K562 (cell line): ENCODE results near the gene OLFML2B. TPM values are rescaled to one million over a fixed set of nuclear protein-coding genes. Genes with fewer than 3 reads are reported as not detected.

ENCODE experiments used
- ATAC-seq: fragments of 200-7000 bp; cut with Tn5 transposase; 3 replicates; pipeline ENCODE4 v1.9.1; 2020; ENCODE audit warnings: moderate library complexity
- BruUV-seq: library from RNA; stranded (reverse); fragments of 400-500 nt; replicated peaks from 2 replicates; lab custom pipeline; 2021; lab: Mats Ljungman, UMichigan
- CTCF ChIA-PET: fragments of 300-600 bp; formaldehyde crosslinking; extraction: SDS; loops from one replicate; lab custom pipeline; 2021; ENCODE audit warnings: low intra/inter-chr PET ratio; lab: Yijun Ruan, JAX
- POLR2A ChIA-PET: fragments of 300-600, 350-650 bp; sonication (Branson Sonifier 250); formaldehyde crosslinking; extraction: SDS; loops from one replicate; lab custom pipeline; 2021; ENCODE audit warnings: antibody characterized with exemption, inconsistent platforms; lab: Yijun Ruan, JAX
- DNase-seq, 4 experiments: peaks; one replicate each; pipeline versions ENCODE4 v3.0.0 to v3.0.0-alpha.2; 2011 to 2018; ENCODE audit warnings: low spot score in 3 of 4, mixed read lengths in 3 of 4; ENCODE audit errors: extremely low read depth in 1 of 4
- FAIRE-seq: peaks from 2 replicates; lab custom pipeline; 2011; peaks lifted over from hg19 to GRCh38; lab: Jason Lieb, UNC
- H2AFZ ChIP-seq: 2 replicates; pipeline ENCODE4 v1.6.0; 2011; ENCODE audit warnings: low read depth, low read length, control low read depth, inconsistent platforms
- H3K27ac ChIP-seq: fragments of 200-600 bp; 3 replicates; pipeline ENCODE4 v1.8.0; 2011; ENCODE audit warnings: low read depth, mild to moderate bottlenecking, control low read depth, inconsistent platforms, low read length, moderate library complexity, mixed read lengths; ENCODE audit errors: extremely low read depth
- H3K27me3 ChIP-seq, 2 experiments: fragments of 300-600 bp in 1 of 2; 2 replicates in 1 of 2; 3 replicates in 1 of 2; pipeline versions ENCODE4 v1.6.0 to v1.8.0; 2011; ENCODE audit warnings: inconsistent platforms in 2 of 2, low read length in 2 of 2, mild to moderate bottlenecking in 1 of 2, mixed read lengths in 1 of 2, moderate library complexity in 1 of 2; ENCODE audit not compliant: control insufficient read depth in 2 of 2, insufficient read depth in 2 of 2
- H3K36me3 ChIP-seq: fragments of 300-600 bp; 3 replicates; pipeline ENCODE4 v1.8.0; 2011; ENCODE audit warnings: mild to moderate bottlenecking, low read length, inconsistent platforms; ENCODE audit not compliant: control insufficient read depth, insufficient read depth
- H3K4me1 ChIP-seq, 2 experiments: fragments of 200-600 bp in 1 of 2; replicated peaks in 1 of 2; 2 replicates in 1 of 2; 3 replicates in 1 of 2; pipeline versions ENCODE4 v1.5.1 to v1.8.0; 2011; ENCODE audit warnings: inconsistent platforms in 2 of 2, low read length in 2 of 2, mild to moderate bottlenecking in 1 of 2, mixed read lengths in 1 of 2, moderate library complexity in 1 of 2; ENCODE audit not compliant: control insufficient read depth in 2 of 2, insufficient read depth in 2 of 2
- H3K4me2 ChIP-seq: 2 replicates; pipeline ENCODE4 v1.6.1; 2011; ENCODE audit warnings: low read length, control low read depth, inconsistent platforms, mixed read lengths; ENCODE audit not compliant: insufficient read depth
- H3K4me3 ChIP-seq: fragments of 200-600 bp; sonication (generic), shearing (Covaris generic); 2 replicates; pipeline ENCODE4 v1.5.1; 2016; ENCODE audit warnings: control low read depth, inconsistent platforms
- H3K79me2 ChIP-seq: fragments of 200-600 bp; 3 replicates; pipeline ENCODE4 v1.8.0; 2011; ENCODE audit warnings: low read length, inconsistent platforms; ENCODE audit not compliant: control insufficient read depth, insufficient read depth
- H3K9ac ChIP-seq, 2 experiments: 2 replicates each; pipeline versions ENCODE4 v1.6.0 to v1.6.1; 2011; ENCODE audit warnings: low read depth in 2 of 2, low read length in 2 of 2, control low read depth in 1 of 2, inconsistent platforms in 1 of 2, mild to moderate bottlenecking in 1 of 2, mixed read lengths in 1 of 2; ENCODE audit not compliant: insufficient read depth in 1 of 2
- H3K9me1 ChIP-seq: one replicate; pipeline ENCODE4 v1.6.0; 2011; ENCODE audit warnings: inconsistent platforms, mild to moderate bottlenecking, low read length, moderate library complexity; ENCODE audit not compliant: control insufficient read depth, insufficient read depth
- H3K9me3 ChIP-seq: replicated peaks from 2 replicates; pipeline ENCODE4 v1.5.1; 2011; ENCODE audit warnings: low read depth, low read length, inconsistent platforms; ENCODE audit not compliant: control insufficient read depth, insufficient read depth
- H4K20me1 ChIP-seq: replicated peaks from 2 replicates; pipeline ENCODE4 v1.6.1; 2011; ENCODE audit warnings: low read length, inconsistent platforms, mixed read lengths; ENCODE audit not compliant: control insufficient read depth, insufficient read depth
- BCOR ChIP-seq: fragments of 450-650 bp; IDR thresholded peaks from 2 replicates; pipeline ENCODE4 v1.6.1; 2016
- CHD4 ChIP-seq: fragments of 200-600 bp; sonication (generic); IDR thresholded peaks from 3 replicates; pipeline ENCODE4 v1.6.1; 2012; ENCODE audit warnings: low read depth, mild to moderate bottlenecking, mixed read lengths, low read length, inconsistent platforms; ENCODE audit not compliant: insufficient read depth, insufficient replicate concordance, poor library complexity, severe bottlenecking
- FIP1L1 ChIP-seq: fragments of 200-400 bp; formaldehyde crosslinking; IDR thresholded peaks from 2 replicates; pipeline ENCODE4 v1.6.1; 2018; ENCODE audit warnings: mild to moderate bottlenecking, low read depth, low read length; ENCODE audit not compliant: poor library complexity, severe bottlenecking
- FOXJ3 ChIP-seq: sonication (generic); formaldehyde crosslinking; IDR thresholded peaks from 2 replicates; pipeline ENCODE4 v1.4.0; 2020; ENCODE audit warnings: mild to moderate bottlenecking, missing genetic modification reagents
- HDAC3 ChIP-seq: fragments of 450-650 bp; IDR thresholded peaks from 2 replicates; pipeline ENCODE4 v1.6.1; 2018; ENCODE audit warnings: borderline replicate concordance, mild to moderate bottlenecking, moderate library complexity; ENCODE audit not compliant: partially characterized antibody
- KAT2B ChIP-seq: IDR thresholded peaks from one replicate; pipeline ENCODE4 v1.6.1; 2012; ENCODE audit warnings: low read depth, mild to moderate bottlenecking, control low read depth, inconsistent platforms, low read length, moderate library complexity
- KLF1 ChIP-seq: fragments of 450-650 bp; IDR thresholded peaks from 2 replicates; pipeline ENCODE4 v1.6.1; 2016; ENCODE audit warnings: missing genetic modification characterization, missing compliant biosample characterization
- POLR3G ChIP-seq: IDR thresholded peaks from 2 replicates; pipeline ENCODE4 v1.6.1; 2011; ENCODE audit not compliant: insufficient read length, insufficient replicate concordance; ENCODE audit errors: extremely low read depth
- RBM39 ChIP-seq: fragments of 200-400 bp; formaldehyde crosslinking; optimal IDR thresholded peaks from 2 replicates; pipeline ENCODE3; 2018; ENCODE audit warnings: low read depth, low read length
- SRSF1 ChIP-seq: fragments of 200-400 bp; formaldehyde crosslinking; IDR thresholded peaks from 2 replicates; pipeline ENCODE4 v1.6.1; 2017; ENCODE audit warnings: mild to moderate bottlenecking, low read depth, low read length, moderate library complexity
- TAF7 ChIP-seq: fragments of 450-650 bp; IDR thresholded peaks from 2 replicates; pipeline ENCODE4 v1.6.1; 2016; ENCODE audit warnings: missing genetic modification characterization, missing compliant biosample characterization
- TCF7L2 ChIP-seq: fragments of 150-350 bp; IDR thresholded peaks from 2 replicates; pipeline ENCODE4 v1.6.1; 2016; ENCODE audit warnings: low read depth, mild to moderate bottlenecking, low read length, moderate library complexity
- XRCC3 ChIP-seq: fragments of 450-650 bp; IDR thresholded peaks from 2 replicates; pipeline ENCODE4 v1.6.1; 2017; ENCODE audit warnings: mild to moderate bottlenecking, moderate library complexity
- ZBTB17 ChIP-seq: fragments of 450-650 bp; formaldehyde crosslinking; IDR thresholded peaks from 2 replicates; pipeline ENCODE4 v1.4.0; 2020; ENCODE audit warnings: mild to moderate bottlenecking
- ZNF347 ChIP-seq: fragments of 450-650 bp; formaldehyde crosslinking; IDR thresholded peaks from 2 replicates; pipeline ENCODE4 v1.4.0; 2020; ENCODE audit warnings: low read depth, mild to moderate bottlenecking, moderate library complexity
- ZNF507 ChIP-seq: conservative IDR thresholded peaks from 2 replicates; pipeline ENCODE4 v1.6.1; 2017; ENCODE audit warnings: missing genetic modification characterization, missing compliant biosample characterization
- ZNF780A ChIP-seq: fragments of 250-450 bp; sonication (Bioruptor Pico); IDR thresholded peaks from 2 replicates; pipeline ENCODE4 v1.5.0; 2021; ENCODE audit warnings: mild to moderate bottlenecking
- whole genome bisulfite sequencing: fragments of 100-300 bp; shearing (Covaris generic); methylation state at CpG from one replicate; pipeline ENCODE4 v1.1.6; 2016; ENCODE audit warnings: low coverage, mixed read lengths; ENCODE audit not compliant: insufficient coverage; ENCODE audit errors: missing lambda C conversion rate; 5-methylcytosine and 5-hydroxymethylcytosine counted together
- in situ Hi-C: fragments of 300-500 bp; cut with MboI; formaldehyde crosslinking; loops from 4 replicates; pipeline ENCODE4 v1.15.0; 2018; ENCODE audit warnings: inconsistent platforms, mixed read lengths
- intact Hi-C: fragments of 100-400 bp; cut with micrococcal nuclease; formaldehyde crosslinking; loops from 2 replicates; pipeline ENCODE4 v1.14.2; 2022
- polyA plus RNA-seq, 8 experiments: library from polyadenylated mRNA; depleted of rRNA in 4 of 8; stranded (reverse) in 5 of 8; unstranded in 3 of 8; fragments of >200 nt; fragmentation: Nextera tagmentation in 2 of 8; fragmentation: Illumina TruSeq in 1 of 8; extraction: Ambion mirVana in 2 of 8; extraction: Trizol in 1 of 8; gene quantifications; 2 replicates each; pipeline versions ENCODE4 v1.2.1 to v1.2.3, GENCODE V29; 2011 to 2014; ENCODE audit warnings: inconsistent platforms in 1 of 8, missing spikeins in 1 of 8
- total RNA-seq, 7 experiments: library from RNA; depleted of rRNA in 6 of 7; stranded (reverse); fragments of >200 nt in 6 of 7; fragmentation: Illumina TruSeq in 2 of 7; extraction: Trizol in 2 of 7; gene quantifications; 2 replicates each; pipeline versions ENCODE4 v1.2.1 to v1.2.3, GENCODE V29; 2011 to 2021; ENCODE audit warnings: low replicate concordance in 1 of 7
- TF ChIP-seq, protein P1 (sequence below): fragments of 450-650 bp; IDR thresholded peaks from 2 replicates; pipeline ENCODE4 v1.6.1; 2017; ENCODE audit warnings: mild to moderate bottlenecking, moderate library complexity
- TF ChIP-seq, protein P2 (sequence below): fragments of 250-450 bp; sonication (Bioruptor Pico); IDR thresholded peaks from 2 replicates; pipeline ENCODE4 v1.8.0; 2021; ENCODE audit warnings: mild to moderate bottlenecking, moderate library complexity

Gene OLFML2B
- total and polyA plus RNA-seq, 9 of the 15 experiments (the other 6 are each of a cell fraction or from before 2014, with no cell fraction given): not detected

GRCh38 chr1:161982507-161982895 is 41.2 kb downstream of the OLFML2B start:
- no peak overlapping the region for H3K4me3 ChIP-seq
- H3K9me3 ChIP-seq: no peaks in the 10 kb centered on the region
- H3K36me3 ChIP-seq: no peaks in the 10 kb centered on the region
- no peak overlapping the region for H3K27ac ChIP-seq
- FAIRE-seq: peak; percentile 46
- H3K4me2 ChIP-seq: no peak overlapping the region
- no TSS peak for BruUV-seq
- no peak overlapping the region; a peak in 1 of 4 replicates for H3K9ac ChIP-seq
- intact Hi-C loops: no loop called here
- H2AFZ ChIP-seq: peak overlapping the region; percentile 28; the same call in 1 of the 2 replicates
- WGBS: 2% methylated on average over 5 of the region's 5 CpGs
- TF ChIP-seq TAF7 (tag) (no peak), HDAC3 (no peak), ZNF780A (CRISPR knock-in tag) (no peak), ZNF347 (CRISPR knock-in tag) (no peak), FOXJ3 (CRISPR knock-in tag) (no peak), SRSF1 (no peak), KAT2B (no peak), RBM39 (no peak), ZBTB17 (CRISPR knock-in tag) (no peak), CHD4 (no peak), ZNF507 (tag) (no peak), POLR3G (no peak), TCF7L2 (no peak), KLF1 (tag) (no peak), FIP1L1 (no peak), XRCC3 (no peak), BCOR (no peak)
- TF ChIP-seq, protein P1, sequence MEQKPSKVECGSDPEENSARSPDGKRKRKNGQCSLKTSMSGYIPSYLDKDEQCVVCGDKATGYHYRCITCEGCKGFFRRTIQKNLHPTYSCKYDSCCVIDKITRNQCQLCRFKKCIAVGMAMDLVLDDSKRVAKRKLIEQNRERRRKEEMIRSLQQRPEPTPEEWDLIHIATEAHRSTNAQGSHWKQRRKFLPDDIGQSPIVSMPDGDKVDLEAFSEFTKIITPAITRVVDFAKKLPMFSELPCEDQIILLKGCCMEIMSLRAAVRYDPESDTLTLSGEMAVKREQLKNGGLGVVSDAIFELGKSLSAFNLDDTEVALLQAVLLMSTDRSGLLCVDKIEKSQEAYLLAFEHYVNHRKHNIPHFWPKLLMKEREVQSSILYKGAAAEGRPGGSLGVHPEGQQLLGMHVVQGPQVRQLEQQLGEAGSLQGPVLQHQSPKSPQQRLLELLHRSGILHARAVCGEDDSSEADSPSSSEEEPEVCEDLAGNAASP: no peak
- TF ChIP-seq, protein P2, sequence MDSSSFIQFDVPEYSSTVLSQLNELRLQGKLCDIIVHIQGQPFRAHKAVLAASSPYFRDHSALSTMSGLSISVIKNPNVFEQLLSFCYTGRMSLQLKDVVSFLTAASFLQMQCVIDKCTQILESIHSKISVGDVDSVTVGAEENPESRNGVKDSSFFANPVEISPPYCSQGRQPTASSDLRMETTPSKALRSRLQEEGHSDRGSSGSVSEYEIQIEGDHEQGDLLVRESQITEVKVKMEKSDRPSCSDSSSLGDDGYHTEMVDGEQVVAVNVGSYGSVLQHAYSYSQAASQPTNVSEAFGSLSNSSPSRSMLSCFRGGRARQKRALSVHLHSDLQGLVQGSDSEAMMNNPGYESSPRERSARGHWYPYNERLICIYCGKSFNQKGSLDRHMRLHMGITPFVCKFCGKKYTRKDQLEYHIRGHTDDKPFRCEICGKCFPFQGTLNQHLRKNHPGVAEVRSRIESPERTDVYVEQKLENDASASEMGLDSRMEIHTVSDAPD (CRISPR knock-in tag): no peak
- TF ChIP-seq, all 486 proteins: peak for 0
- peaks cover 9 to 73% of the 10 kb centered on the region in 2 experiments for H3K27me3 ChIP-seq
- POLR2A ChIA-PET: interaction anchor here (0.7 to 1.6 kb wide), 3 partner anchors 9 to 118 kb away, joined by 3 to 4 read pairs (median 4); no protein-coding TSS in a partner anchor
- in situ Hi-C loops: no loop called here
- peaks cover 0 to 13% of the 10 kb centered on the region in 2 experiments; a peak in 2 of 5 replicates for H3K4me1 ChIP-seq
- no peaks in the 10 kb centered on the region for H3K9me1 ChIP-seq
- H4K20me1 ChIP-seq: no peaks in the 10 kb centered on the region
- ATAC-seq (no peak), DNase-seq (no peak)
- H3K79me2 ChIP-seq: no peaks in the 10 kb centered on the region
- CTCF ChIA-PET: no interaction called here
